Sigmoid colon (tissue), 7 donors: Measurements from ENCODE around the gene RAVER2. TPM values are rescaled to one million over a fixed set of nuclear protein-coding genes. Genes with fewer than 3 reads are reported as not detected.

Experiments
- DNase-seq: peaks from one replicate; pipeline ENCODE4 v3.0.0-alpha.2; 2019
- H3K27ac ChIP-seq, 4 donors: fragments of 200-600 bp; sonication (generic); one replicate each; pipeline ENCODE4 v1.5.1; 2016 to 2019; ENCODE audit warnings: mild to moderate bottlenecking in 1 of 4
- H3K27me3 ChIP-seq, 3 donors: fragments of 200-600 bp; sonication (generic); one replicate each; pipeline ENCODE4 v1.5.1; 2019; ENCODE audit warnings: mild to moderate bottlenecking in 1 of 3
- H3K36me3 ChIP-seq, 4 donors: fragments of 200-600 bp; sonication (generic); one replicate each; pipeline ENCODE4 v1.5.1; 2016 to 2019
- H3K4me1 ChIP-seq, 4 donors: fragments of 200-600 bp; sonication (generic); one replicate each; pipeline ENCODE4 v1.5.1; 2017 to 2019
- H3K4me3 ChIP-seq, 4 donors: fragments of 200-600 bp; sonication (generic); one replicate each; pipeline ENCODE4 v1.5.1; 2017 to 2019; ENCODE audit warnings: mild to moderate bottlenecking in 2 of 4, moderate library complexity in 1 of 4
- H3K9me3 ChIP-seq, 4 donors: fragments of 200-600 bp in 3 of 4; sonication (generic) in 3 of 4; one replicate each; pipeline versions ENCODE4 v1.5.1 to v1.6.1; 2013 to 2019
- EP300 ChIP-seq, 4 donors: sonication (generic); formaldehyde crosslinking; IDR thresholded peaks; one replicate each; pipeline ENCODE4 v1.6.1; 2017; ENCODE audit warnings: antibody characterized with exemption in 4 of 4
- POLR2A ChIP-seq, 2 donors: fragments of 450-650 bp; IDR thresholded peaks; one replicate each; pipeline ENCODE4 v1.6.1; 2016; ENCODE audit warnings: antibody characterized with exemption in 2 of 2, mild to moderate bottlenecking in 2 of 2, moderate library complexity in 2 of 2
- POLR2AphosphoS5 ChIP-seq, 4 donors: sonication (generic); formaldehyde crosslinking; IDR thresholded peaks; one replicate each; pipeline ENCODE4 v1.6.1; 2017; ENCODE audit warnings: antibody characterized with exemption in 4 of 4
- WGBS, 2 donors: extraction: QIAGEN DNeasy Blood & Tissue Kit; methylation state at CpG; one replicate each; pipeline ENCODE4 v1.1.7; 2013; 5-methylcytosine and 5-hydroxymethylcytosine counted together
- intact Hi-C: fragments of 100-400 bp; cut with DNase I; formaldehyde crosslinking; loops from one replicate; pipeline ENCODE4 v1.15.1; 2023
- polyA plus RNA-seq, 3 donors: library from polyadenylated mRNA; stranded (reverse); fragments of 200-250 nt; gene quantifications; one replicate each; pipeline ENCODE4 v1.2.3, GENCODE V29; 2013
- total RNA-seq, 4 donors: library from RNA; depleted of rRNA; stranded (reverse); fragments of >200 nt; gene quantifications; one replicate each; pipeline ENCODE4 v1.1.0, GENCODE V29; 2016
- TF ChIP-seq, protein P1 (sequence below), 4 experiments: fragments of 450-650 bp in 3 of 4; fragments of 200-600 bp in 1 of 4; IDR thresholded peaks; one replicate each; pipeline ENCODE4 v1.5.1; 2016 to 2019; ENCODE audit warnings: antibody characterized with exemption in 4 of 4, mild to moderate bottlenecking in 3 of 4, moderate library complexity in 2 of 4
- donor health status: healthy with polysubstance abuse.
- donor health status: Bipolar disorder and iron deficiency.
- donor health status: healthy.

Gene RAVER2
- total and polyA plus RNA-seq, 7 donors: 11.9 to 48.8 (median 17.5) TPM

DNA sequence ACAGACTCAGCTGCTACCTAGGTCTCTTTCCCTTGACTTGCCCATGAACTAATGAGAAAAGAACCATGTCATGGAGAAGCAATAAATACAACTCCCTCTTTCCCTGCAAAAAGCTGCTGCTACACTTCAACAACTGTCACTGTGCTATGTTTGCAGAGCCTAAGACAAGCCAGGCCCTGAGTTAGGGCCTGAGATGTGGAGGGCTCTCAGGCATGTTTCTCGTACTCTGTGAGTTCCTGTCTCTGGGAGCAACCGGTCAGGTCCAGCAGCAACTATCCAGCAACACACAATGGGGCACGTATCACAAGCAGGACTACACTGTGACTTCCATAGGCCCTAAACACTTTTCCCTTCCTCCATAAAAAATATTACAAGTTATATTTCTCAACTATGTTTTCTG is 129.8 kb downstream of the RAVER2 start:
- Histone ChIP-seq H3K9me3 (no peaks in the 10 kb centered on the region), H3K36me3 (peaks cover 6 to 72% (median 12%) of the 10 kb centered on the region in 4 donors), H3K4me3 (no peak overlapping the region), H3K4me1 (peaks cover 0 to 16% (median 11%) of the 10 kb centered on the region in 4 donors), H3K27me3 (no peaks in the 10 kb centered on the region), H3K27ac (peak overlapping the region in 2 of 4 donors; percentile 38 to 59)
- DNase-seq: no peak
- intact Hi-C loops: no loop called here
- 92 to 96% methylated on average over 3 of the region's 3 CpGs for WGBS, 2 donors
- TF ChIP-seq POLR2A (IDR thresholded peaks at IDR 0.05): no peak
- TF ChIP-seq POLR2AphosphoS5 (IDR thresholded peaks at IDR 0.05): peak in 1 of 4 donors; percentile 50

DNA sequence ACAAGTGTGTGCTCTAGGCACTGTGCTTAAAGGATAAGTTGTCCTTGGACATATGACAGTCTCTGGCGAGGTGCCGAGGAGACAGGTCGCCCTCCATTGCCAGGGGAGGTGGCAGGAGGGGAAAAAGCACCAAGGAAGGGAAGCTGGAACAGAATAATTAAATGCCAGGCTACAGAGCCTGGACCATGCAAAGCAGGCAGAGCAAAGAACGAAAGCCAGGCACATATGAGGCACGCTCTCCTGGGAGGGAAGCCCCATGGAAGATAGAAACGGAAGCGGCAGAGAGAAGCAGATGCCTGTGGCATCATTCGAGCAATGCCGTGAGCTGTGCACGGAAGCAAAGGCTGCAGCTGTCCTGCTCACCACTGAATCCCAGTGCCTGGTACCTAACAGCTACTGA is 130.2 kb downstream of the RAVER2 start:
- peak overlapping the region in 2 of 4 donors; percentile 38 to 59 for H3K27ac ChIP-seq
- peaks cover 6 to 68% (median 12%) of the 10 kb centered on the region in 4 donors for H3K36me3 ChIP-seq
- no peaks in the 10 kb centered on the region for H3K27me3 ChIP-seq
- intact Hi-C loops: no loop called here
- H3K4me1 ChIP-seq: peaks cover 0 to 16% (median 11%) of the 10 kb centered on the region in 4 donors
- no peak overlapping the region for H3K4me3 ChIP-seq
- no peak for DNase-seq
- 91 to 94% methylated on average over 10 of the region's 10 CpGs for WGBS, 2 donors
- H3K9me3 ChIP-seq: no peaks in the 10 kb centered on the region
- TF ChIP-seq, protein P1, sequence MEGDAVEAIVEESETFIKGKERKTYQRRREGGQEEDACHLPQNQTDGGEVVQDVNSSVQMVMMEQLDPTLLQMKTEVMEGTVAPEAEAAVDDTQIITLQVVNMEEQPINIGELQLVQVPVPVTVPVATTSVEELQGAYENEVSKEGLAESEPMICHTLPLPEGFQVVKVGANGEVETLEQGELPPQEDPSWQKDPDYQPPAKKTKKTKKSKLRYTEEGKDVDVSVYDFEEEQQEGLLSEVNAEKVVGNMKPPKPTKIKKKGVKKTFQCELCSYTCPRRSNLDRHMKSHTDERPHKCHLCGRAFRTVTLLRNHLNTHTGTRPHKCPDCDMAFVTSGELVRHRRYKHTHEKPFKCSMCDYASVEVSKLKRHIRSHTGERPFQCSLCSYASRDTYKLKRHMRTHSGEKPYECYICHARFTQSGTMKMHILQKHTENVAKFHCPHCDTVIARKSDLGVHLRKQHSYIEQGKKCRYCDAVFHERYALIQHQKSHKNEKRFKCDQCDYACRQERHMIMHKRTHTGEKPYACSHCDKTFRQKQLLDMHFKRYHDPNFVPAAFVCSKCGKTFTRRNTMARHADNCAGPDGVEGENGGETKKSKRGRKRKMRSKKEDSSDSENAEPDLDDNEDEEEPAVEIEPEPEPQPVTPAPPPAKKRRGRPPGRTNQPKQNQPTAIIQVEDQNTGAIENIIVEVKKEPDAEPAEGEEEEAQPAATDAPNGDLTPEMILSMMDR (IDR thresholded peaks at IDR 0.05): no peak
- TF ChIP-seq POLR2AphosphoS5 (IDR thresholded peaks at IDR 0.05): no peak
- TF ChIP-seq POLR2A (IDR thresholded peaks at IDR 0.05): no peak
- no peak for TF ChIP-seq EP300 (IDR thresholded peaks at IDR 0.05)

DNA sequence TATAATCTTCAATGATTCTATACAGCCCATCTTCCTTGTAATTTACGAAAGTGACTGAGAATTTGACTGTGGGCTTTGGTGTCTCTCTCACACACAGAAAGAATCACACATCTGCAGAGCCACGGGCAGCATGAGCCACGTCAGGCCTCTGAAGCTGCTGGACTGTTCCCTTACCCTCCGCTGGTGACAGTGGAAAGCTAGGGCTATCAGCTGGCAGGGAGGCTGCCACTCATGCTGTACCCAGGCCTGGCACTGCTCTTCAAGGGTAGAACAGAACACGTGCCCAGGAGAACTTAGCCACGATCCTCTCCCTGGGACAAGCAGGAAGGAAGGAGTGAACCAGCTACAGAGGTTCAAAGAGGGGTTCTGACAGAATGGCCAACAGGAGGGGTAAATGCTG is 130.7 kb downstream of the RAVER2 start:
- WGBS, 2 donors: 83 to 90% methylated on average over 6 of the region's 6 CpGs
- Histone ChIP-seq H3K27me3 (no peaks in the 10 kb centered on the region), H3K36me3 (peaks cover 6 to 63% (median 12%) of the 10 kb centered on the region in 4 donors), H3K4me3 (no peak overlapping the region), H3K27ac (peak overlapping the region in 1 of 4 donors; percentile 59), H3K9me3 (no peaks in the 10 kb centered on the region), H3K4me1 (peaks cover 0 to 16% (median 13%) of the 10 kb centered on the region in 4 donors)
- TF ChIP-seq POLR2AphosphoS5 (IDR thresholded peaks at IDR 0.05) (no peak), POLR2A (IDR thresholded peaks at IDR 0.05) (no peak), EP300 (IDR thresholded peaks at IDR 0.05) (no peak)
- TF ChIP-seq, protein P1 (IDR thresholded peaks at IDR 0.05): no peak
- intact Hi-C loops: no loop called here
- DNase-seq: no peak

DNA sequence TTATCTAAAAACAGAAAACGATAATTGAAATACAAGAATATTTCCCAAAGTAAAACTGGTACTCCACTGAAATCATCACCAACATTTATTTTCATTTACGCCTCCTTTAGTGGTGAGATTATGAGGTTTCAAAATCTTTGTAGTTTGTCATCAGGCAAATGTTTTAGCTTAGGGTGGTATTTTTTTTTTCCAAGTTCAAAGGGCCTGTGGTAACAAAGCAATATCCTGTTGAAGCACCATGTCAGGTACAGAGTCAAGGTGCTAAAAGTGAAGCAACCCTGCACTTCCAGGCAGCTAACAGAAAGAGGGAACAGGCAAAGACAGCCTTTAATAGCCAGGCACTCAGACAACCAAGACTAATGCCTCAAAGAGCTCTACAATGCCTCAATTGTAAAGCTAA is 132.3 kb downstream of the RAVER2 start:
- Histone ChIP-seq H3K4me1 (peaks cover 0 to 17% (median 13%) of the 10 kb centered on the region in 4 donors), H3K27ac (no peak overlapping the region), H3K9me3 (no peaks in the 10 kb centered on the region), H3K36me3 (peaks cover 6 to 54% (median 12%) of the 10 kb centered on the region in 4 donors), H3K27me3 (no peaks in the 10 kb centered on the region), H3K4me3 (no peak overlapping the region)
- no peak for DNase-seq
- TF ChIP-seq, protein P1 (IDR thresholded peaks at IDR 0.05): no peak
- TF ChIP-seq POLR2A (IDR thresholded peaks at IDR 0.05) (no peak), EP300 (IDR thresholded peaks at IDR 0.05) (no peak), POLR2AphosphoS5 (IDR thresholded peaks at IDR 0.05) (no peak)
- intact Hi-C loops: no loop called here
- 74 to 92% methylated on average over 2 of the region's 2 CpGs for WGBS, 2 donors

DNA sequence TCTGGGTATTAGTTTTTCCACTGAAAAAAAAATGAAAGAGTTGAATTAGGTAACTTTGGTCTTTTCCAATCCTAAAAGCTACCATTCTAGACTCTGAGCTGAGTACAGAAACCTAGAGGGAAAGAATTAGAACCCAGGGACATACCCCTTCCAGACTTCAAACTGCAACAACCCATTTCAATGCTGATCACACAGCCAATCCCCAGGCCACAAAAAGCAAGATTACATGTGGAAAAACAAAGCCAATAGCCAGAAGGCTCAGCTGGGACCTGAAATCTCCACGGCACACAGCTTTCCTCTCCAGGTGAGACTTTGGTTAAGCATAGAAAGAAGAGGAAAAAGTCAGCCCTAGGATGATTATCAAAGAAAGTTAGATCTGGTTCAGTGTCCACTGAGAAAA is 132.7 kb downstream of the RAVER2 start:
- intact Hi-C loops: no loop called here
- TF ChIP-seq POLR2A (IDR thresholded peaks at IDR 0.05): no peak
- TF ChIP-seq, protein P1 (IDR thresholded peaks at IDR 0.05): no peak
- no peak for TF ChIP-seq EP300 (IDR thresholded peaks at IDR 0.05)
- TF ChIP-seq POLR2AphosphoS5 (IDR thresholded peaks at IDR 0.05): no peak
- WGBS, 2 donors: 89 to 98% methylated on average over 1 of the region's 1 CpG
- no peaks in the 10 kb centered on the region for H3K9me3 ChIP-seq
- no peaks in the 10 kb centered on the region for H3K27me3 ChIP-seq
- no peak for DNase-seq
- no peak overlapping the region for H3K27ac ChIP-seq
- peaks cover 0 to 17% (median 13%) of the 10 kb centered on the region in 4 donors for H3K4me1 ChIP-seq
- H3K36me3 ChIP-seq: peaks cover 6 to 54% (median 14%) of the 10 kb centered on the region in 4 donors
- no peak overlapping the region for H3K4me3 ChIP-seq
